Endothelial cell of umbilical vein (primary cell): ENCODE data around the gene EVA1A. TPM values are rescaled to one million over a fixed set of nuclear protein-coding genes. Genes with fewer than 3 reads are reported as not detected.

ENCODE experiments used
- BruUV-seq: library from RNA; stranded (reverse); fragments of 400-500 nt; replicated peaks from 2 replicates; lab custom pipeline; 2021; lab: Mats Ljungman, UMichigan
- CTCF ChIA-PET: fragments of 300-600, 350-600 bp; sonication (Branson Sonifier 250); formaldehyde crosslinking; loops from one replicate; lab custom pipeline; 2021; ENCODE audit warnings: antibody characterized with exemption, inconsistent platforms; lab: Charles Lee
- POLR2A ChIA-PET: fragments of 300-600, 350-600 bp; sonication (Branson Sonifier 250); formaldehyde crosslinking; loops from one replicate; lab custom pipeline; 2021; ENCODE audit warnings: antibody characterized with exemption, inconsistent platforms; lab: Charles Lee
- DNase-seq: peaks from one replicate; pipeline ENCODE4 v3.0.0-alpha.2; 2011; ENCODE audit warnings: low read depth, low spot score
- FAIRE-seq: peaks from 2 replicates; lab custom pipeline; 2011; peaks lifted over from hg19 to GRCh38; lab: Jason Lieb, UNC
- H2AFZ ChIP-seq: 2 replicates; pipeline ENCODE4 v1.6.0; 2012; ENCODE audit warnings: low read depth, low read length, control low read depth, inconsistent platforms
- H3K27ac ChIP-seq: 2 replicates; pipeline ENCODE4 v1.5.1; 2011; ENCODE audit warnings: low read depth, mild to moderate bottlenecking, control low read depth, low read length, moderate library complexity; ENCODE audit not compliant: insufficient read depth
- H3K27me3 ChIP-seq, 2 experiments: 2 replicates each; pipeline versions ENCODE4 v1.6.0 to v1.6.1; 2011; ENCODE audit warnings: low read length in 2 of 2, mixed read lengths in 1 of 2; ENCODE audit not compliant: control insufficient read depth in 2 of 2, insufficient read depth in 2 of 2
- H3K36me3 ChIP-seq, 2 experiments: 2 replicates in 1 of 2; 3 replicates in 1 of 2; pipeline ENCODE4 v1.5.1; 2011; ENCODE audit warnings: low read length in 2 of 2, mild to moderate bottlenecking in 1 of 2, moderate library complexity in 1 of 2; ENCODE audit not compliant: control insufficient read depth in 2 of 2, insufficient read depth in 2 of 2; ENCODE audit errors: extremely low read depth in 1 of 2
- H3K4me1 ChIP-seq: 3 replicates; pipeline ENCODE4 v1.5.1; 2011; ENCODE audit warnings: mild to moderate bottlenecking, low read length; ENCODE audit not compliant: control insufficient read depth, insufficient read depth; ENCODE audit errors: extremely low read depth
- H3K4me2 ChIP-seq: 2 replicates; pipeline ENCODE4 v1.6.1; 2011; ENCODE audit warnings: low read length, control low read depth, mixed read lengths; ENCODE audit not compliant: insufficient read depth
- H3K4me3 ChIP-seq, 3 experiments: fragments of 200-600 bp in 1 of 3; sonication (generic), shearing (Covaris generic) in 1 of 3; replicated peaks in 1 of 3; 2 replicates each; pipeline ENCODE4 v1.5.1; 2011 to 2016; ENCODE audit warnings: control low read depth in 3 of 3, low read length in 3 of 3, mild to moderate bottlenecking in 2 of 3, inconsistent platforms in 1 of 3, low read depth in 1 of 3, moderate library complexity in 1 of 3; ENCODE audit not compliant: insufficient read depth in 1 of 3
- H3K79me2 ChIP-seq: 2 replicates; pipeline ENCODE4 v1.6.0; 2012; ENCODE audit warnings: low read length, inconsistent platforms; ENCODE audit not compliant: control insufficient read depth, insufficient read depth
- H3K9ac ChIP-seq: replicated peaks from 2 replicates; pipeline ENCODE3; 2011; ENCODE audit warnings: low read length, control low read depth; ENCODE audit not compliant: insufficient read depth; ENCODE audit errors: extremely low read depth
- H3K9me1 ChIP-seq: replicated peaks from 3 replicates; pipeline ENCODE4 v1.6.0; 2011; ENCODE audit warnings: mild to moderate bottlenecking, low read length; ENCODE audit not compliant: control insufficient read depth, insufficient read depth; ENCODE audit errors: extremely low read depth
- H3K9me3 ChIP-seq: replicated peaks from 2 replicates; pipeline ENCODE4 v1.5.1; 2012; ENCODE audit warnings: low read length, inconsistent platforms; ENCODE audit not compliant: control insufficient read depth, insufficient read depth
- H4K20me1 ChIP-seq: replicated peaks from 2 replicates; pipeline ENCODE3; 2011; ENCODE audit warnings: mild to moderate bottlenecking, low read length; ENCODE audit not compliant: control insufficient read depth, insufficient read depth; ENCODE audit errors: extremely low read depth
- EZH2 ChIP-seq: IDR thresholded peaks from 2 replicates; pipeline ENCODE4 v1.6.1; 2012; ENCODE audit warnings: borderline replicate concordance, low read depth, mild to moderate bottlenecking, moderate library complexity, low read length, inconsistent platforms; ENCODE audit not compliant: severe bottlenecking
- FOS ChIP-seq: IDR thresholded peaks from 2 replicates; pipeline ENCODE4 v1.6.1; 2011; ENCODE audit warnings: mild to moderate bottlenecking, low read length, moderate library complexity, borderline replicate concordance; ENCODE audit not compliant: insufficient read depth
- GATA2 ChIP-seq: IDR thresholded peaks from 2 replicates; pipeline ENCODE4 v1.7.0; 2011; ENCODE audit warnings: low read depth, mild to moderate bottlenecking, moderate library complexity, mixed read lengths, low read length; ENCODE audit not compliant: insufficient read length, insufficient read depth
- JUN ChIP-seq: IDR thresholded peaks from 2 replicates; pipeline ENCODE4 v1.6.1; 2011; ENCODE audit warnings: borderline replicate concordance, low read depth; ENCODE audit not compliant: insufficient read length, insufficient read depth
- MYC ChIP-seq: IDR thresholded peaks from one replicate; pipeline ENCODE4 v1.6.1; 2011; ENCODE audit warnings: mild to moderate bottlenecking, low read depth, low read length
- POLR2A ChIP-seq: IDR thresholded peaks from 2 replicates; pipeline ENCODE4 v1.6.1; 2012; ENCODE audit warnings: low read depth, mild to moderate bottlenecking, control low read depth, low read length
- POLR2AphosphoS5 ChIP-seq: IDR thresholded peaks from 2 replicates; pipeline ENCODE4 v1.6.1; 2012; ENCODE audit warnings: low read depth, mild to moderate bottlenecking, control low read depth, low read length, moderate library complexity; ENCODE audit not compliant: insufficient read depth
- dilution Hi-C: fragments of 300-500 bp; cut with MboI; formaldehyde crosslinking; loops from one replicate; pipeline ENCODE4 v1.15.0; 2019; ENCODE audit warnings: low sequenced_read_pairs; ENCODE audit not compliant: extremely low pct_ligation_motif_present
- intact Hi-C: fragments of 100-400 bp; cut with micrococcal nuclease; formaldehyde crosslinking; loops from one replicate; pipeline ENCODE4 v1.10.0; 2022
- polyA plus RNA-seq, 4 experiments: library from polyadenylated mRNA; depleted of rRNA in 3 of 4; stranded (reverse) in 3 of 4; unstranded in 1 of 4; fragments of >200 nt; gene quantifications; 2 replicates each; pipeline versions ENCODE4 v1.2.1 to v1.2.3, GENCODE V29; 2011 to 2012; ENCODE audit warnings: missing spikeins in 1 of 4
- total RNA-seq: library from RNA; stranded (reverse); gene quantifications from 2 replicates; pipeline ENCODE4 v1.2.3, GENCODE V29; 2021
- TF ChIP-seq, protein P1 (sequence below), 2 donors: IDR thresholded peaks; 1 replicate in 1 of 2; 2 replicates in 1 of 2; pipeline ENCODE4 v1.5.1; 2011; ENCODE audit warnings: low read length in 2 of 2, mild to moderate bottlenecking in 2 of 2, moderate library complexity in 2 of 2, control low read depth in 1 of 2, inconsistent platforms in 1 of 2, low read depth in 1 of 2; ENCODE audit not compliant: insufficient read depth in 1 of 2; ENCODE audit errors: extremely low read depth in 1 of 2
- TF ChIP-seq, protein P2 (sequence below): IDR thresholded peaks from 2 replicates; pipeline ENCODE4 v1.6.1; 2011; ENCODE audit not compliant: insufficient read depth, insufficient read length

Gene EVA1A
- total and polyA plus RNA-seq, 2 donors (not counting 3 experiments of a cell fraction or from before 2014, with no cell fraction given), result 52.6 to 66.5 TPM

DNA sequence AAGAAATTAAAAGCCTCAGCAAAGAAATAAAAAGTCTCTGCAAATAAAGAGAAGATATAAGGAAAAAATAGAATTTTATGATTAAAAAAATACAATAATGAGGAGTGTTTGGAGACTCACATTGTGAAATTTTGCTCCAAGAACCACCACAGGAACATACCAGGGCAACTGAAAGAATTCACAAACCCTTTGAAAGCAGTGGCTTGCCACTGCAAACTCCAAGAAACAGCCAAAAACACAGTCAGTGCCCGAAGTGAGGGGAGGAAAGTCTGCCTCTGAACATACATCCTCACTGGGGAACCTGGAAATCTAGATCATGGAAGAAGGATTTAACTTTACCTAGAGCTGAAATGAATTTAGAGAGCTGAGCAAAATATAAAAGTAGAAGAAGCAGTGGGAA is 33.1 kb downstream of the EVA1A start:
- Histone ChIP-seq H4K20me1 (peaks cover 4% of the 10 kb centered on the region), H3K4me1 (peaks cover 6% of the 10 kb centered on the region), H3K36me3 (peaks cover 0 to 2% of the 10 kb centered on the region in 2 experiments), H3K79me2 (peaks cover 47% of the 10 kb centered on the region), H3K9ac (no peak overlapping the region), H3K9me3 (no peaks in the 10 kb centered on the region), H3K4me2 (no peak overlapping the region), H3K27me3 (no peaks in the 10 kb centered on the region), H3K27ac (no peak overlapping the region), H3K9me1 (no peaks in the 10 kb centered on the region), H2AFZ (no peak overlapping the region), H3K4me3 (no peak overlapping the region)
- no TSS peak for BruUV-seq
- TF ChIP-seq EZH2 (no peak), GATA2 (no peak), JUN (no peak), FOS (no peak), POLR2AphosphoS5 (no peak), POLR2A (no peak), MYC (no peak)
- TF ChIP-seq, protein P1, sequence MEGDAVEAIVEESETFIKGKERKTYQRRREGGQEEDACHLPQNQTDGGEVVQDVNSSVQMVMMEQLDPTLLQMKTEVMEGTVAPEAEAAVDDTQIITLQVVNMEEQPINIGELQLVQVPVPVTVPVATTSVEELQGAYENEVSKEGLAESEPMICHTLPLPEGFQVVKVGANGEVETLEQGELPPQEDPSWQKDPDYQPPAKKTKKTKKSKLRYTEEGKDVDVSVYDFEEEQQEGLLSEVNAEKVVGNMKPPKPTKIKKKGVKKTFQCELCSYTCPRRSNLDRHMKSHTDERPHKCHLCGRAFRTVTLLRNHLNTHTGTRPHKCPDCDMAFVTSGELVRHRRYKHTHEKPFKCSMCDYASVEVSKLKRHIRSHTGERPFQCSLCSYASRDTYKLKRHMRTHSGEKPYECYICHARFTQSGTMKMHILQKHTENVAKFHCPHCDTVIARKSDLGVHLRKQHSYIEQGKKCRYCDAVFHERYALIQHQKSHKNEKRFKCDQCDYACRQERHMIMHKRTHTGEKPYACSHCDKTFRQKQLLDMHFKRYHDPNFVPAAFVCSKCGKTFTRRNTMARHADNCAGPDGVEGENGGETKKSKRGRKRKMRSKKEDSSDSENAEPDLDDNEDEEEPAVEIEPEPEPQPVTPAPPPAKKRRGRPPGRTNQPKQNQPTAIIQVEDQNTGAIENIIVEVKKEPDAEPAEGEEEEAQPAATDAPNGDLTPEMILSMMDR (IDR thresholded peaks at IDR 0.05; ENCODE audit: extremely low read depth in 1 of 2, insufficient read depth in 1 of 2, low read depth in 1 of 2, low read length in 2 of 2), result no peak
- TF ChIP-seq, protein P2, sequence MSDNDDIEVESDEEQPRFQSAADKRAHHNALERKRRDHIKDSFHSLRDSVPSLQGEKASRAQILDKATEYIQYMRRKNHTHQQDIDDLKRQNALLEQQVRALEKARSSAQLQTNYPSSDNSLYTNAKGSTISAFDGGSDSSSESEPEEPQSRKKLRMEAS, result no peak
- dilution Hi-C loops (no loop called here), intact Hi-C loops (no loop called here)
- ChIA-PET POLR2A (no interaction called here), CTCF (no interaction called here)
- DNase-seq (no peak), FAIRE-seq (no peak)
